GM08714 (cell line): ENCODE measurements around the gene TTLL11.

ENCODE experiments used
- H3K4me3 ChIP-seq: fragments of 200-500 bp; sonication (Bioruptor generic); 2 replicates; pipeline ENCODE4 v1.5.1; 2014; ENCODE audit warnings: mild to moderate bottlenecking, low read length, inconsistent platforms
- ZNF274 ChIP-seq: IDR thresholded peaks from 2 replicates; pipeline ENCODE4 v1.6.1; 2012; ENCODE audit warnings: mild to moderate bottlenecking, low read depth, low read length

The TTLL11 gene

GRCh38 chr9:121783521-121784507 is 309.3 kb downstream of the TTLL11 start:
- TF ChIP-seq ZNF274 = no peak
- H3K4me3 ChIP-seq = no peak overlapping the region

GRCh38 chr9:121783111-121783510 is 310.0 kb downstream of the TTLL11 start:
- H3K4me3 ChIP-seq = no peak overlapping the region
- TF ChIP-seq ZNF274 = no peak

DNA sequence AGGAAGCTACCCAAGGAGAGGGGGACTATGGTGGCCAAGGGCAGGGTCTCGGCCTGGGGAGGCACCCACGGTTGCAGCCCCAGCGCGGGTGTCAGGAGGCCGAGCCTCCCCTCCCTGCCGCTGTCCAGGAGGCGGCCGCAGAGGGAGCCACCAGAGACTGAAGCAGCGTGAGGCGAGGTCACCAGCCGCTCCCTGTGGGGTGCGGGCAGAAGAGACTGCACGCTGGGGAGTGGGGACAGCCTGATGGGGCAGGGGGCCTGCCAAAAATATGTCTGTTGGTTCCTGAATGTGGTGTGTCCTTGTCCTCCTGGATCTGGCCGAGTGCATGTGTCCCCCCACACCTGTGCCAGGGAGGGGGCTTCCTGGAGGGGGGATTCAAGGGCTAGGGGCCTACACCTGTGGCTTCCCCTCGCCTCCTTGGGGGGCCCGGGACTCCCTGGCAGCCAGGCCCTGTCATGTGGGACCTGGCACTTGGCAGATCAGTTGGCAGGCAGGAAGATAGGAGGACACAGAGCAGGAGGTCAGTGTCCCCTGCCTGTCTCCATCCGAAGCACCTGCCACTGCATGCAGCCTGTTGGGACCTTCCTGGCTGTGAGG is 310.5 kb downstream of the TTLL11 start:
- H3K4me3 ChIP-seq = no peak overlapping the region
- no peak for TF ChIP-seq ZNF274

- TF ChIP-seq ZNF274 = no peak
- no peak overlapping the region for H3K4me3 ChIP-seq
Observed at GRCh38 chr9:121781701-121782464, 311.2 kb downstream of the TTLL11 start.

DNA sequence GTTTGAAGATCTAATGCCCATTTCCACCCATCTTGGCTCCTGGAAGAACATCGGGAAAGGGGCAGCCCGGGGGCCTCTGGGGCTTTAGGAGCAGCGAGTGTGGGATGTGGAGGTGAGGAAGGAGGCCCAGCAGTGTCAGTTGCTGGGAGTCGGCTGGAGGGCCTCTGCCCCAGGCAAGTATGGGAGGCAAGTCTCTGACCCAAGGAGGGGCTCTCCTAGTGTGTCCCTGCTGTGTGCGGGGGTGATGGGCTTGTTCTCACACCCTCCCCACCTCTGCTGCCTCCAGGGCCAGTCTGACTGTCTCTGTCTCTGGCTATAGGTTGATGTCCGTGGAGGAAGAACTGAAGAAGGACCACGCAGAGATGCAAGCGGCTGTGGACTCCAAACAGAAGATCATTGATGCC is 312.0 kb downstream of the TTLL11 start:
- TF ChIP-seq ZNF274 = no peak
- no peak overlapping the region for H3K4me3 ChIP-seq

- no peak overlapping the region for H3K4me3 ChIP-seq
- TF ChIP-seq ZNF274 = no peak
Observed at GRCh38 chr9:121780177-121781040, 312.7 kb downstream of the TTLL11 start.

- no peak overlapping the region for H3K4me3 ChIP-seq
- no peak for TF ChIP-seq ZNF274
Observed at GRCh38 chr9:121779381-121780117, 313.6 kb downstream of the TTLL11 start.

DNA sequence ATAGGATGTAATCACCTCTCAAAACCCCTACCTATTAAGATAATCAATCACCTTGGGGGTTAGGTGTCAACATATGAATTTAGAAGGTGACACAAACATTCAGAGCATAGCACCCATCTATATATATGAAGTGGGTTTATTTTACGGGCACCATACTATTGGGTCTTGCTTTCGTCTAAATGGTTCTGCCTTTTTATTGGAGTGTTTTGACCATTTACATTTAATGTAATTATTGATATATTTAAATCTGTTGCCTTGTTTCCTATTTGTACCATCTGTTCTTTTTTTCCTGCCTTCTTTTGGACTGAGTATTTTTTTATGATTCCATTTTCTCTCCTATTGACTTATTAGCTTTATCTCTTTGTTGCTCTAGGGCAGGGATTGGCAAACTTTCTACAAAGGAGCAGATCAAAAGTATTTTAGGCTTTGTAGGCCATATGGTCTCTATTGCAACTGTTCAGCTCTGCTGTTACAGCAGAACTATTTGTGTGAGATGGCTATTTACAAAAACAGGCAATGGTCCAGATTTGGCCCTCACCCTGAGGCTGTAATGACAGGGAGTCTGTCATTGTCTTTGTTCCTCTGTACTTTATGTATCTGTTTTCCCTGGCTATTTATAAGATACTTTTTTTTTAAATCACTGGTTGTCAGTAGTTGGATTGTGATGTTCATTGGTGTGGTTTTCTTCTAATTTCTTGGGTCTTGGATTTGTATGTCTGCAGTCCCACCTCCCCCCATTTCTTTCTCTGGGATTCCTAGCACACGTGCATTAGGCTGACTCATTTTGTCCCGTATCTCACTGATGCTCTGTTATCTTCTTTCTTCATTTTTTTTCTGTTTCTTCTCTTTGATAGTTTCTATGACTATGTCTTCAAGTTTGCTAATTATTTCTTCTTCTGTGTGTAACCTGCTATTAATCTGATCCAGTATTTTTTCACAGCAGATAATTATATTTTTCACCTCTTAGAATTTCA is 314.6 kb downstream of the TTLL11 start:
- no peak for TF ChIP-seq ZNF274
- H3K4me3 ChIP-seq = no peak overlapping the region

GRCh38 chr9:121776739-121777637 is 316.1 kb downstream of the TTLL11 start:
- no peak overlapping the region for H3K4me3 ChIP-seq
- TF ChIP-seq ZNF274 = no peak

GRCh38 chr9:121776001-121776738 is 316.9 kb downstream of the TTLL11 start:
- no peak overlapping the region for H3K4me3 ChIP-seq
- TF ChIP-seq ZNF274 = no peak
